PC-3 (cell line): ENCODE data around the gene RARRES2.

Experiments used
- EZH2phosphoT487 ChIP-seq: fragments of 300-600 bp; sonication (generic); IDR thresholded peaks from 2 replicates; pipeline ENCODE4 v1.6.1; 2018; ENCODE audit warnings: mild to moderate bottlenecking, antibody characterized with exemption, low read length, borderline replicate concordance
- TF ChIP-seq, protein P1 (sequence below): fragments of 300-600 bp; sonication (generic); conservative IDR thresholded peaks from 2 replicates; pipeline ENCODE4 v1.5.1; 2017; ENCODE audit warnings: antibody characterized with exemption, low read depth, mild to moderate bottlenecking, low read length

GRCh38 chr7:150370612-150371071 lies 29.2 kb upstream of the RARRES2 start:
- TF ChIP-seq, protein P1, sequence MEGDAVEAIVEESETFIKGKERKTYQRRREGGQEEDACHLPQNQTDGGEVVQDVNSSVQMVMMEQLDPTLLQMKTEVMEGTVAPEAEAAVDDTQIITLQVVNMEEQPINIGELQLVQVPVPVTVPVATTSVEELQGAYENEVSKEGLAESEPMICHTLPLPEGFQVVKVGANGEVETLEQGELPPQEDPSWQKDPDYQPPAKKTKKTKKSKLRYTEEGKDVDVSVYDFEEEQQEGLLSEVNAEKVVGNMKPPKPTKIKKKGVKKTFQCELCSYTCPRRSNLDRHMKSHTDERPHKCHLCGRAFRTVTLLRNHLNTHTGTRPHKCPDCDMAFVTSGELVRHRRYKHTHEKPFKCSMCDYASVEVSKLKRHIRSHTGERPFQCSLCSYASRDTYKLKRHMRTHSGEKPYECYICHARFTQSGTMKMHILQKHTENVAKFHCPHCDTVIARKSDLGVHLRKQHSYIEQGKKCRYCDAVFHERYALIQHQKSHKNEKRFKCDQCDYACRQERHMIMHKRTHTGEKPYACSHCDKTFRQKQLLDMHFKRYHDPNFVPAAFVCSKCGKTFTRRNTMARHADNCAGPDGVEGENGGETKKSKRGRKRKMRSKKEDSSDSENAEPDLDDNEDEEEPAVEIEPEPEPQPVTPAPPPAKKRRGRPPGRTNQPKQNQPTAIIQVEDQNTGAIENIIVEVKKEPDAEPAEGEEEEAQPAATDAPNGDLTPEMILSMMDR: no peak
- TF ChIP-seq EZH2phosphoT487: no peak
